Measurements from ENCODE around the gene FAM174C. TPM values are rescaled to one million over a fixed set of nuclear protein-coding genes. Genes with fewer than 3 reads are reported as not detected.
A peak's percentile ranks its signal among the peaks of the same experiment; 100 is the strongest.

Gene FAM174C
- total and polyA plus RNA-seq, 10 donors, result 35.8 to 134 (median 46.6) TPM

DNA sequence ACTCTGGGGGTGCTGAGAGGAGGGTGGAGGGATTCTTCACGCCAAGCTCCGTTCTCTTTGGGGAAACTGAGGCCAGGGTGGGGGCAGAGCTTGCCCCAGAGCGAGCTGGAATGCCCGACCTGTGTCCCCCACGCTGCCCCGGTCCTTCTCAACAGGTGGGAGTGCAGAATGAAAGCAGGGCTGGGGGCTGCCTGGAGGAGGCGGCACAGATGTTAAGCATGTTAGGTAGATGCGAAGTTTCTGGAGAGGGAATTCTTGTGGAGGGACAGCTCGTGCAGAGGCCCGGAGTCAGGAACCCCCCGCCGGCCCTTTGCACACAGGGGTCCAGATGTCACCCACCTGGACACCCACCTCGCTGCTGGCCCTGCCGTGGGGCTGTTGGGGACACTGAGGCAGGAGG is 19.4 kb downstream of the FAM174C start:
- 62 to 77% (median 72%) methylated on average over 14 of the region's 14 CpGs for WGBS, 5 donors
- Histone ChIP-seq H3K36me3 (no peaks in the 10 kb centered on the region), H3K27ac (no peak overlapping the region), H3K4me1 (peaks cover 0 to 32% (median 9%) of the 10 kb centered on the region in 6 donors), H3K27me3 (replicated peaks in 1 of 7) (peaks cover 5 to 76% (median 63%) of the 10 kb centered on the region in 7 donors), H3K9me3 (no peaks in the 10 kb centered on the region), H3K4me3 (no peak overlapping the region)
- intact Hi-C loops (cut with DNase I; ENCODE audit: low total_unique reads), result no loop called here
- DNase-seq, result no peak
- TF ChIP-seq POLR2A (IDR thresholded peaks at IDR 0.05) (no peak), POLR2AphosphoS5 (IDR thresholded peaks at IDR 0.05) (no peak)
- TF ChIP-seq, protein P1, sequence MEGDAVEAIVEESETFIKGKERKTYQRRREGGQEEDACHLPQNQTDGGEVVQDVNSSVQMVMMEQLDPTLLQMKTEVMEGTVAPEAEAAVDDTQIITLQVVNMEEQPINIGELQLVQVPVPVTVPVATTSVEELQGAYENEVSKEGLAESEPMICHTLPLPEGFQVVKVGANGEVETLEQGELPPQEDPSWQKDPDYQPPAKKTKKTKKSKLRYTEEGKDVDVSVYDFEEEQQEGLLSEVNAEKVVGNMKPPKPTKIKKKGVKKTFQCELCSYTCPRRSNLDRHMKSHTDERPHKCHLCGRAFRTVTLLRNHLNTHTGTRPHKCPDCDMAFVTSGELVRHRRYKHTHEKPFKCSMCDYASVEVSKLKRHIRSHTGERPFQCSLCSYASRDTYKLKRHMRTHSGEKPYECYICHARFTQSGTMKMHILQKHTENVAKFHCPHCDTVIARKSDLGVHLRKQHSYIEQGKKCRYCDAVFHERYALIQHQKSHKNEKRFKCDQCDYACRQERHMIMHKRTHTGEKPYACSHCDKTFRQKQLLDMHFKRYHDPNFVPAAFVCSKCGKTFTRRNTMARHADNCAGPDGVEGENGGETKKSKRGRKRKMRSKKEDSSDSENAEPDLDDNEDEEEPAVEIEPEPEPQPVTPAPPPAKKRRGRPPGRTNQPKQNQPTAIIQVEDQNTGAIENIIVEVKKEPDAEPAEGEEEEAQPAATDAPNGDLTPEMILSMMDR (IDR thresholded peaks at IDR 0.05 in 8 of 11, conservative IDR thresholded peaks at IDR 0.05 in 3 of 11), result no peak

DNA sequence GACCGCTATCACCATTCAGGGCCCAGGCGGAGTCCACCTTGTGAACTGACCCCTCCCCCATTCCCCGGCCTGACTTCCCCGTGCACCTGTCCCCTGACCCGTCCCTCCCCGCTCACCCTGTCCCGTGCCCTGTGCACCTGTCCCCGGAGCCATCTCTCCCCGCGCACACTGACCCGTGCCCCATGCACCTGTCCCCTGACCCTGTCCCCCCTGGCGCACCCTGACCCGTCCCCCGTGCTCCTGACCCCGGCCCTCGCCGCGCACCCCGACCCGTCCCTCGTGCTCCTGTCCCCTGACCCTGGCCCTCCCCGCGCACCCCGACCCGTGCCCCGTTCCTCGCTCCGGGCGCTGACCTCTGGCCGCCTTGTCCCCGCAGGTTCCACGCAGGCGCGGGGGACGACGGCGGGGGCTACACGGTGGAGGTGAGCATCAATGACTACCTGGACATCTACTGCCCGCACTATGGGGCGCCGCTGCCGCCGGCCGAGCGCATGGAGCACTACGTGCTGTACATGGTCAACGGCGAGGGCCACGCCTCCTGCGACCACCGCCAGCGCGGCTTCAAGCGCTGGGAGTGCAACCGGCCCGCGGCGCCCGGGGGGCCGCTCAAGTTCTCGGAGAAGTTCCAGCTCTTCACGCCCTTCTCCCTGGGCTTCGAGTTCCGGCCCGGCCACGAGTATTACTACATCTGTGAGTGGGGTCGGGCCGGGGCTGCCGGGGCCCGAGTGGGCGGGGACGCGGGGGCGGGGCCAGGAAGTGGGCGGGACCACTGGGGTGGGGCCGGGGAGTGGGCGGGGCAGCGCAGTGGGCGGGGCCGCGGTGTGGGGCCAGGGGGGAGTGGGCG is 20.1 kb downstream of the FAM174C start:
- no peak overlapping the region for H3K27ac ChIP-seq
- H3K4me1 ChIP-seq, result peaks cover 0 to 32% (median 9%) of the 10 kb centered on the region in 6 donors
- 11 to 27% (median 17%) methylated on average over 36 to 82 of the region's 82 CpGs for WGBS, 5 donors
- peaks cover 5 to 76% (median 56%) of the 10 kb centered on the region in 7 donors for H3K27me3 ChIP-seq (replicated peaks in 1 of 7)
- H3K9me3 ChIP-seq, result no peaks in the 10 kb centered on the region
- no peak for DNase-seq
- H3K4me3 ChIP-seq, result peak overlapping the region in 1 of 8 donors; percentile 31
- intact Hi-C loops (cut with DNase I; ENCODE audit: low total_unique reads), result no loop called here
- H3K36me3 ChIP-seq, result no peaks in the 10 kb centered on the region
- TF ChIP-seq POLR2AphosphoS5 (IDR thresholded peaks at IDR 0.05) (no peak), POLR2A (IDR thresholded peaks at IDR 0.05) (no peak)
- TF ChIP-seq, protein P1 (IDR thresholded peaks at IDR 0.05 in 8 of 11, conservative IDR thresholded peaks at IDR 0.05 in 3 of 11), result no peak

DNA sequence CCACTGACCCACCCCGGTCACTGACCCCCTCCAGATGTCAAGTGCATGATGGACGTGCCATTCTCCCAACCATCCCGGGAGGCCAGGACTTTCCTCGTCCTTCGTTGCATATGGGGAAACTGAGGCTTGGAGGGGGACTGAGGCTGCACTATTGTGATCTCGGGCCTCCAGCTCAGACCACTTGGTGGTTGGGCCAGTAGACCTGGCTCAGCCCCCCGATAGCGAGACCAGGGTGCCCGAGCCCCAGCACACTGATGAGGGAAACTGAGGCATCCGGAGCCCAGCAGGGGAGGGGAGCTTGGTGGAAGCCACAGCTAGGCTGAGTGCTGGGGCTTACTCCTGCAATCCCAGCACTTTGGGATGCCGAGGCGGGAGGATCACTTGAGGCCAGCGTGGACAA is 20.7 kb downstream of the FAM174C start:
- DNase-seq, result no peak
- Histone ChIP-seq H3K9me3 (no peaks in the 10 kb centered on the region), H3K36me3 (no peaks in the 10 kb centered on the region), H3K4me3 (no peak overlapping the region), H3K27ac (no peak overlapping the region), H3K4me1 (peaks cover 0 to 29% (median 8%) of the 10 kb centered on the region in 6 donors), H3K27me3 (replicated peaks in 1 of 7) (peaks cover 5 to 69% (median 49%) of the 10 kb centered on the region in 7 donors)
- TF ChIP-seq POLR2A (IDR thresholded peaks at IDR 0.05) (no peak), POLR2AphosphoS5 (IDR thresholded peaks at IDR 0.05) (no peak)
- TF ChIP-seq, protein P1 (IDR thresholded peaks at IDR 0.05 in 8 of 11, conservative IDR thresholded peaks at IDR 0.05 in 3 of 11), result no peak
- 76 to 84% (median 79%) methylated on average over 8 to 13 of the region's 13 CpGs for WGBS, 5 donors
- intact Hi-C loops (cut with DNase I; ENCODE audit: low total_unique reads), result no loop called here

DNA sequence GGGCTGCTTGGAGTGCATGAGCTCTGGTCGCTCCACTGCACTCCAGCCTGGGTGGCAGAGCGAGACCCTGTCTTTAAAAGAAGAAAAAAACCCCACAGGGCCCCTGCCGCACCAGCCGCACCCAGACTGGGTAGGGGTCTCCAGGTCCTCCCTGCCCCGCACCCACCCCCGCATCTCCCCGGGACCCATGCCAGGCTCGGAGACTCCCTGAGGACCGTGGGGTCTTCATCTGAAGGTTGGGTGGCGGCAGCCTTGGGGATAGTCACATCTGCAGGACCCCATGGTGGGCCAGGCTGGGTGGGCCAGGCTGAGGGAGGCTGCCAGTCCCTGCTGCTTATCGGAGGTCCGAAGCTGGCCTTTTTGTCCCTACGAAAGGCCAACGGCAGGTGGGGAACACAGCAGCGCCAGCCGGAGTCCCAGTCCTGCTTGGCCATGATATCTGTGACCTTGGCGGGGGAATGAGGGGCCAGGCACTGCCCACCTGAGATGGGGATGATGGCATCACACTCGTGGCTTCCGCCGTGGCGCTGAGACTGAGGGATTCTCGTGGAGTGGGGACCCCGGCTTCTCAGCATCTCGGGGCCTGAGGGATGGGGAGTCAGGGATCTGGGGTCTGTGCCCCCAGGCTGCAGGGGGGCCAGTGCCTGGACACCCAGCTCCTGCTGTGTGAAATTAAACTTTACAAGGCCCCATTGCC is 21.4 kb downstream of the FAM174C start:
- TF ChIP-seq, protein P1 (IDR thresholded peaks at IDR 0.05 in 8 of 11, conservative IDR thresholded peaks at IDR 0.05 in 3 of 11), result no peak
- TF ChIP-seq POLR2A (IDR thresholded peaks at IDR 0.05) (no peak), POLR2AphosphoS5 (IDR thresholded peaks at IDR 0.05) (no peak)
- no peak for DNase-seq

More for the DNA sequence above, 21.4 kb downstream of the FAM174C start:
- H3K36me3 ChIP-seq, result no peaks in the 10 kb centered on the region
- H3K9me3 ChIP-seq, result no peaks in the 10 kb centered on the region
- intact Hi-C loops (cut with DNase I; ENCODE audit: low total_unique reads), result no loop called here
- H3K27me3 ChIP-seq (replicated peaks in 1 of 7), result peaks cover 5 to 63% (median 43%) of the 10 kb centered on the region in 7 donors
- peaks cover 0 to 22% (median 7%) of the 10 kb centered on the region in 6 donors for H3K4me1 ChIP-seq
- 83 to 90% (median 87%) methylated on average over 10 to 24 of the region's 24 CpGs for WGBS, 5 donors
- H3K4me3 ChIP-seq, result no peak overlapping the region
- no peak overlapping the region for H3K27ac ChIP-seq

Measured in spleen (tissue), 11 donors.